ENCODE results near the gene ISG15. TPM values are rescaled to one million over a fixed set of nuclear protein-coding genes. Genes with fewer than 3 reads are reported as not detected.

ISG15 gene
- total RNA-seq, 2 donors from 2014 or later, result 8.3 to 29.0 TPM

- intact Hi-C loops (cut with DNase I), result no loop called here
- no peaks in the 10 kb centered on the region for H3K9me3 ChIP-seq
- WGBS, 2 donors, result 9% methylated on average over 29 of the region's 31 CpGs; no CpG with 5 or more reads in 1 of the 2 donors
- peak in 3 of 4 donors; percentile 35 to 49 (median 49) for DNase-seq
- TF ChIP-seq POLR2A (IDR thresholded peaks at IDR 0.05) (no peak), CTCF (IDR thresholded peaks at IDR 0.05) (no peak)
- no peaks in the 10 kb centered on the region for H3K36me3 ChIP-seq (replicated peaks in 1 of 2; ENCODE audit: insufficient read depth in 1 of 2, low read depth in 2 of 2)
- H3K4me3 ChIP-seq, result peak within 1 kb of the TSS; percentile 11 to 30
- H3K4me1 ChIP-seq, result peaks cover 24% of the 10 kb centered on the region
- peak within 1 kb of the TSS; percentile 32 to 82 (median 66) for H3K27ac ChIP-seq
- peak; percentile 71 for ATAC-seq
- peaks cover 0 to 6% of the 10 kb centered on the region in 2 donors for H3K27me3 ChIP-seq
Measured at GRCh38 chr1:966135-966703, 47.1 kb upstream of the ISG15 start, which contains the start of gene PLEKHN1. PLEKHN1 (plus strand) TSS chr1:966482; CDS start chr1:966532, 50 bp downstream.

DNA sequence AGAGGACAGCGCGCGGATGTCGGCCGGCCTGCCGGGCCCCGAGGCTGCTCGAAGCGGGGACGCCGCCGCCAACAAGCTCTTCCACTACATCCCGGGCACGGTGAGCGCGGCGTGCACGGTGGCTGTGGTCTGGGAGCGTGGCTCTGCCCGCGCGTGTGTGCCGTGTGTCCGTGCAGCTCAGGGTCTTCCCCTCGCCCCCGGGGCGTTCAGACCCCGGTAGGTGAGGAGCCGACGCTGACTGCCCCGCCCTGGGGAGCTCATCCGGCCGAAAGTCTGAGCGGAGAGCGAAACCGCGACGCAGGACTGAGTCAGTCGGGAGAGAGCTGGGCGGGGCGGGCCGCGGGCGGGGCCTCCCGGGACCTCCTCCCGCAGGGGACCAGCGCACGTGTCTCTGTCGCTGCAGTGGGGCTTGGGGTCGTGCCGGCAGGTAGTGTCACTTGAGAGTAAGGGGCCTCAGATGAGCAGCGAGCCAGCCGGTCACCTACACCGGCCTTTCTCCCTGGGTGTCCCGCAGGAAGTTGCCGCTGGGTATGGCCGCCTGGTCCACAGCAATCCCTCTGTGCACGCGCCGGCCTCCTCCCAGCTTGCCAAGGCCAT is 46.5 kb upstream of the ISG15 start:
- Histone ChIP-seq H3K4me3 (peak overlapping the region; percentile 11 to 30), H3K27me3 (peaks cover 0 to 6% of the 10 kb centered on the region in 2 donors), H3K4me1 (peaks cover 20% of the 10 kb centered on the region), H3K36me3 (replicated peaks in 1 of 2; ENCODE audit: insufficient read depth in 1 of 2, low read depth in 2 of 2) (no peaks in the 10 kb centered on the region), H3K9me3 (no peaks in the 10 kb centered on the region), H3K27ac (peak overlapping the region; percentile 32 to 82 (median 66))
- intact Hi-C loops (cut with DNase I), result no loop called here
- WGBS, 2 donors, result 0% methylated on average over 51 of the region's 60 CpGs; no CpG with 5 or more reads in 1 of the 2 donors
- DNase-seq (peak; percentile 63 to 79 (median 72)), ATAC-seq (peak; percentile 80)
- TF ChIP-seq CTCF (IDR thresholded peaks at IDR 0.05) (no peak), POLR2A (IDR thresholded peaks at IDR 0.05) (peak; percentile 49 to 73 (median 63))

DNA sequence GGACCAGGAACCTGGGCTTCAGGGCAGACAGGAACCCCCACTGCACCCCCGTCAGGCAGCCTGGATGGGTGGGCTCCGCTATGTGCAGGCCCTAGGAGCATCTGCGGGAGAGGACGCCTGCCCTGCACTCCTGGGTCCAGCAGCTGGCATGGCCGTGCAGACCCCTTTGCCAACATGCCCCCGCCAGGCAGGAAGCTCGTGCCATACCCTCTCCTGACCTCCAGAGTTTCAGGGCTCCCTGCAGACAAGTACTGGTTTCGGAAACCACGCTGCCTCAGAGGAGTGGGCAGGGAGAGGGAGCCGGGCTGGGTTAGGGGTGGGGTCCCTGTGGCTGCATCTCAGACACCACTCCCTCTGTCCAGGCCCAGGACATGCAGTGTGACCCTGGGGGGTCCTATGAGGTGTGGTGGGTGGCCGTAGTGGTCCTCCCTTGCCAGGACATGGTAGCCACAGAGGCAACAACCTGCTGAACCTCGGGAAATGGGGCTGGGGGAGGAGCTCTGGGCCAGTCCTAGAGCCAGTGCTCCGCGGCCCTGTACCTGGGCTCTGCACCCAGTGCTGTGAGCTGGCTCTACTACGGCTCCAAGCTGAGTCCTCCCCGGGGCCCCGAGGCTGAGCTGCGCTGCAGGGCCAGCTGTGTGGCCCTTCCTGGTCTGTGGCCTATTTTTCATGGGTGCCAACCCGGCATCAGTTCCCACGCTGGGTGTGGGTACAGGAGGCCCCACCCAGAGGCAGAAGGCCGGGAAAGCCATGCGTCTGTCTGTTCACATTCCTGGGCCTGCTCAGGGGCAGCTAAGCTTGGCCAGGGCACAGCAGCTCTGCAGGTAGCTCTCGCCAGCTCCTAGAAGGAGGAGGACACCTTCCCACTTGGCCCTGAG is 45.6 kb upstream of the ISG15 start:
- Histone ChIP-seq H3K9me3 (no peaks in the 10 kb centered on the region), H3K27ac (no peak overlapping the region), H3K36me3 (replicated peaks in 1 of 2; ENCODE audit: insufficient read depth in 1 of 2, low read depth in 2 of 2) (no peaks in the 10 kb centered on the region), H3K4me3 (no peak overlapping the region), H3K27me3 (peaks cover 0 to 6% of the 10 kb centered on the region in 2 donors), H3K4me1 (peaks cover 20% of the 10 kb centered on the region)
- ATAC-seq (no peak), DNase-seq (peak in 1 of 4 donors; percentile 50)
- intact Hi-C loops (cut with DNase I), result no loop called here
- 55 to 77% methylated on average over 10 to 20 of the region's 23 CpGs for WGBS, 2 donors
- TF ChIP-seq POLR2A (IDR thresholded peaks at IDR 0.05) (no peak), CTCF (IDR thresholded peaks at IDR 0.05) (no peak)

GRCh38 chr1:969260-969855 is 43.9 kb upstream of the ISG15 start:
- ATAC-seq (no peak), DNase-seq (no peak)
- 67 to 74% methylated on average over 15 of the region's 15 CpGs for WGBS, 2 donors
- no peak overlapping the region for H3K27ac ChIP-seq
- H3K9me3 ChIP-seq, result no peaks in the 10 kb centered on the region
- intact Hi-C loops (cut with DNase I), result no loop called here
- H3K27me3 ChIP-seq, result peaks cover 0 to 6% of the 10 kb centered on the region in 2 donors
- H3K4me1 ChIP-seq, result peaks cover 20% of the 10 kb centered on the region
- no peak overlapping the region for H3K4me3 ChIP-seq
- no peak for TF ChIP-seq CTCF (IDR thresholded peaks at IDR 0.05)
- H3K36me3 ChIP-seq (replicated peaks in 1 of 2; ENCODE audit: insufficient read depth in 1 of 2, low read depth in 2 of 2), result no peaks in the 10 kb centered on the region

Measured in body of pancreas (tissue), 4 donors.